Esophagus muscularis mucosa (tissue), 3 donors: ENCODE results near the gene HLA-DQA1.

Source experiments
- POLR2A ChIP-seq: fragments of 450-650 bp; IDR thresholded peaks from one replicate; pipeline ENCODE4 v1.6.1; 2017; ENCODE audit warnings: antibody characterized with exemption, moderate library complexity, mild to moderate bottlenecking, low read depth
- POLR2AphosphoS5 ChIP-seq, 2 donors: sonication (generic); formaldehyde crosslinking; IDR thresholded peaks; one replicate each; pipeline ENCODE4 v1.6.1; 2017; ENCODE audit warnings: antibody characterized with exemption in 2 of 2
- TF ChIP-seq, protein P1 (sequence below), 3 experiments: fragments of 200-600 bp in 2 of 3; fragments of 450-650 bp in 1 of 3; sonication (generic) in 2 of 3; IDR thresholded peaks; one replicate each; pipeline ENCODE4 v1.5.1; 2017 to 2019; ENCODE audit warnings: antibody characterized with exemption in 3 of 3, mild to moderate bottlenecking in 2 of 3, moderate library complexity in 1 of 3

DNA sequence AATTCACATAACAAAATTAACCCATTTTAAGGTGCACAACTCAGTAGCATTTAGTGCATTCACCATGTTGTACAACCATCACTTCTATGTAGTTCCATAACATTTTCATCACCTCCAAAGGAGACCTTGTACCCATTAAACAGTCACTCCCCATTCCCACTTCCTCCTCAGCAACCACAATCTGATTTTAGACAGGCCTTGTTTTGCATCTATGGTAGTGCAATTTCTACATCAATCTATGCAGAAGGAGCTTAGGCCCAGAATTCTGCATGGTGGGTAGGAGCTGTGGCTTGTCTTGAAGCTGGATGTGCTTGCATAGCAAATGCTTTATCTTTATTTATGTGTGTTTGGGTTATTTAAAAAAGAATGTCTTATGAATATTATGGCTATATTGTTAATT lies 13.5 kb upstream of the HLA-DQA1 start:
- TF ChIP-seq, protein P1, sequence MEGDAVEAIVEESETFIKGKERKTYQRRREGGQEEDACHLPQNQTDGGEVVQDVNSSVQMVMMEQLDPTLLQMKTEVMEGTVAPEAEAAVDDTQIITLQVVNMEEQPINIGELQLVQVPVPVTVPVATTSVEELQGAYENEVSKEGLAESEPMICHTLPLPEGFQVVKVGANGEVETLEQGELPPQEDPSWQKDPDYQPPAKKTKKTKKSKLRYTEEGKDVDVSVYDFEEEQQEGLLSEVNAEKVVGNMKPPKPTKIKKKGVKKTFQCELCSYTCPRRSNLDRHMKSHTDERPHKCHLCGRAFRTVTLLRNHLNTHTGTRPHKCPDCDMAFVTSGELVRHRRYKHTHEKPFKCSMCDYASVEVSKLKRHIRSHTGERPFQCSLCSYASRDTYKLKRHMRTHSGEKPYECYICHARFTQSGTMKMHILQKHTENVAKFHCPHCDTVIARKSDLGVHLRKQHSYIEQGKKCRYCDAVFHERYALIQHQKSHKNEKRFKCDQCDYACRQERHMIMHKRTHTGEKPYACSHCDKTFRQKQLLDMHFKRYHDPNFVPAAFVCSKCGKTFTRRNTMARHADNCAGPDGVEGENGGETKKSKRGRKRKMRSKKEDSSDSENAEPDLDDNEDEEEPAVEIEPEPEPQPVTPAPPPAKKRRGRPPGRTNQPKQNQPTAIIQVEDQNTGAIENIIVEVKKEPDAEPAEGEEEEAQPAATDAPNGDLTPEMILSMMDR (IDR thresholded peaks at IDR 0.05) = no peak
- TF ChIP-seq POLR2AphosphoS5 (IDR thresholded peaks at IDR 0.05) (no peak), POLR2A (no peak)
